ENCODE results near the gene FAM47E.
"Not testable (repeated sequence)": the region's sequence is repeated elsewhere in the genome, so short reads cannot be mapped to it uniquely, and the experiment has no call there.

FAM47E gene

DNA sequence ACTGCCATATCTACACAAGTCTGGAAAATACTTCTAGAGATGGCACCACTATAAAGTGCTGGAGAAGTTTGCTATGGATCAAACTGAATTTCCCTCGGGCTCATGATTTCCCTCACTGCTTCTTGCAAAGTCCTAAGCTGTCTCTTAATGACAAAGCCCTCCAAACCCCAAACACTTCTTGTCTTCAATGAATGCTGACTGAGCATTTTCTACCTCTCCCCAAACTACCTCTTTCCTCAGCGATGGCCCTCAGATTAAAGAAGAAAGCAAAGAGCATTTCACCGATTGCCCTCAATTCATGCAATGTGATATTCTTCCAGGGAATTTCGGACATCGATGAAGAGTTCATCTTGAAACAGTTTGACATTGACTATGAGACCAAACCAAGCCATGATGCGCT lies 19.7 kb downstream of the FAM47E start:
- DNase-seq, result no peak

GRCh38 chr4:76272073-76272472 lies 20.6 kb downstream of the FAM47E start:
- no peak for DNase-seq

DNA sequence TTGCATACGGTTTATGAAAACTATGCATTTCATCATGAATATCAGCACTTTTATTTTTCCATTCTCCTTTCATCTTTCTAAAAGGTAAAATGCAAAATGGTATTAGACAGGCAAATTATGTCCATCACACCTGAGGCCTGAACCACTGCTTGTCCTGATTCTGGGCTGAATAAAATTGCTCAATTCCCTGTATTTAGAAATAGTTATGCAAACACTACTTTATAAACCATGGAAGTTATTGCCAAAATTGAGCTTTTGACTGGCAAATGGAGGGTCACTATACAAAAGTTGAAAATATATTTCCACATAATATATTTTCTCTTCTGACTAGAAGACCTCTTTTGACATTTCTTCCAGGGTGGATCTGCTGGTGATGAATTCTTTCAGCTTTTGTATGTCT lies 21.1 kb downstream of the FAM47E start:
- no peak for DNase-seq

- no peak for DNase-seq
These were observed 21.5 kb downstream of the FAM47E start for GRCh38 chr4:76272999-76273398.

GRCh38 chr4:76275486-76276124 lies 24.1 kb downstream of the FAM47E start:
- no peak for DNase-seq

DNA sequence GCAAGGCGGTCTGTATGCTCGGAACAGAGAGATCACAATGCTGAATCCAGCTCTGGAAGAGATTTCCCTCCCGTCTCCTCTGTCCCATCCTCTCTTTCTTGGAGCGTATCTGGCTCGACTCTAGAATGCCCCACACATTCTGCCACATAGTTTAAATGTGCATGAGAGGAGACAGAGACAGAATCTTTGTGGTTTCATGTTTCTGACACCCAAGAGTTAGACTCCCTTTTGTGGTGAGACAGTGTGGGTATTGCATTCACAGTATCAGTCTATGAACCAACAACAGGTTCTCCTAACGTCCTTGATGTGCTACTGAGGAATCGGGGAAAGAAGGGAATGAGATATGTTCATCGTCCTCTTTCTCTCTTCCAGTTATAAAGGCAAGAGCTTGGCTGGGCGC lies 25.3 kb downstream of the FAM47E start:
- DNase-seq, result no peak

- no peak for DNase-seq
These were observed 26.1 kb downstream of the FAM47E start for GRCh38 chr4:76277667-76278066.

- DNase-seq, result no peak
These were observed 27.1 kb downstream of the FAM47E start for GRCh38 chr4:76278583-76278982.

- no peak for DNase-seq
These were observed 27.9 kb downstream of the FAM47E start for GRCh38 chr4:76279462-76279861.

DNA sequence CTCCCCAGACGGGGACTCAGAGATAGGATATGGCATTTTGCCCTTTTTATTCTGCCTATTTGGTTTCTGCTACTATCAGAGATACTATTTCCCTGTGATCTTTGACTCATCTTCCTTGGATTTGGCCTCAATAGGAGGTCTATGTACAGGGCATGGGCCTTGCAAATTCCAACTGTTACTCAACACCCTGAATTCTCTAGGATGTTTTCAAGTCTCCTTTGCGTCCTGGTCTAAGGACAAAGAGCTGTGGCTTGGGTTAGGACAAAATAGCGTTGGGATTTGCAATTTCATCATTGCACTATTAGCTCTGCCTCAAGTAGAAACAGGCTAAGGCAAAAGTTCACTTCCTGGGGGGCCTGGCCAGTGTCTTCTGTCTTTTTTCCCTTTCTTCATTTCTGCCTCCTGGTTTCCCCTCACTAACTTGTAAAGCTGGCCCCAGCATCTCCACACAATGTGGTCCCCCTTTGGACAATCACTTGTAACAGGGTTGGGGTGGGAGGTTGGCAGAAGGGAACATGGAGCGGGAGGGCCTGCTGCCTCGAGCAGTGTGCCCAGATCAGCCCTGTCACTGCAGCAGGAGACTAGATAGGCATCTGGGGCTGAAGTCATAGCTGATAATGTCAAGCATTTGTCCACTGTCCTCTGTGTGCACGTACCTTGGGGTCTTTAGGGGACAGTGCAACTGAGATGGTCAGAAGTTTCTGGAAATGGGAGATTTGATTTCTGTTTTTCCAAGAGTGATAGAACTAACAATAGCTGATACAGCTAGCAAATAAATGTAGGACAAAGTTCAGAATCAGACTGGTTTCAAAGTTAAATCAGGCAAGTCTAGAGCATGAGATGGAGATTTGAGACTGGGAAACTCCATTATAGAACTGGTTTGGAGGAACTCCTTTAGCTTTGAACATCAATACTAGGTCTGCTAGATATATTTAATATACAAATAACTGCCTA lies 29.2 kb downstream of the FAM47E start:
- DNase-seq, result no peak

- DNase-seq, result not testable (repeated sequence)
These were observed 30.1 kb downstream of the FAM47E start for GRCh38 chr4:76281594-76281993.

DNA sequence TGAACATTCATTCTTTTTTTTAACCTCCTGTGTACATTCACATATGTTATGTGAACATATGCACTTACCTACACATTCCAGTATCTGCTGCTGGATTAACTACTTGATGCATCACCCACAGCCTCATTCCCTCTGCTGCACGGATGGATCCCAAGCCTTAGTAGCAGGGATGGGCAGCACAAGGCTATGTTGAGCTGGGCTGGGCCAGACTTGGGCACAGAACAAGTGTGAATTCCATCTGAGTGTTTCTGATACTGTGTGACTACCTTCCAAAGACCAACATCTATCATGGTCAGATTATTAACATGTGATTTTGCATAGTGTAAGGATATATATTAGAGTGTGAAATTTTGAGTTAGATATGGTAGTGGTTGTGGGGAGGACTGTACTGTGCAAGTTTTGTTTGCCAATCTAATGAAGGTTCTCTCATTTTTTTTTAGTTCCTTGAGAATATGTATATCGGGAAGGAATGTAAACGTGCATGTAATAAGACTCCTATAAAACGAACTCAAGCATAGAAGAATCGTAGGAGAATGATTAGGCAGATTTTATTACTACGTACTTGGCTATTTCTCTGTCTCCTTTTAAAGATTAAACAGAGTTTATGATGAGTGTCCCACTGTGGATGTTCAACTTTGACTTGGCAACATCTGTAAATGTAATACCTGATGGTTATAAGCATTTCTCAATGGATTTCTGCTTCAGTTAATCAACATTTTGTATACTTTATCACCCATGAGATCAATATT lies 31.6 kb downstream of the FAM47E start:
- DNase-seq, result no peak

DNA sequence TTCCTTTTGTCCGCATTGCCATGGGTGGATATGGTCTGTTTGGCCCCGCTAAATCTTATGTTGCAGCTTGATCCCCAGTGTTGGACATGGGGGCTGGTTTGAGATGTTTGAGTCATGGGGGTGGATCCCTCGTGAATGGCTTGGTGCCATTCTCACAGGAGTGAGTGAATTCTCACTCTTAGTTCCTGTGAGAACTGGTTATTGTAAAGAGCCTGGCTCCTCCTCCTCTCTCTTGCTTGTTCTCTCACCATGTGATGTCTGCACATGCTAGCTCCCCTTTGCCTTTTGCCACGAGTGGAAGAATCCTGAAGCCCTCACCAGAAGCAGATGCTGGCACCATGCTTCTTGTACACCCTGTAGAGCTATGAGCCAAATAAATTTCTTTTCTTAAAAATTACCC lies 32.4 kb downstream of the FAM47E start:
- no peak for DNase-seq

DNA sequence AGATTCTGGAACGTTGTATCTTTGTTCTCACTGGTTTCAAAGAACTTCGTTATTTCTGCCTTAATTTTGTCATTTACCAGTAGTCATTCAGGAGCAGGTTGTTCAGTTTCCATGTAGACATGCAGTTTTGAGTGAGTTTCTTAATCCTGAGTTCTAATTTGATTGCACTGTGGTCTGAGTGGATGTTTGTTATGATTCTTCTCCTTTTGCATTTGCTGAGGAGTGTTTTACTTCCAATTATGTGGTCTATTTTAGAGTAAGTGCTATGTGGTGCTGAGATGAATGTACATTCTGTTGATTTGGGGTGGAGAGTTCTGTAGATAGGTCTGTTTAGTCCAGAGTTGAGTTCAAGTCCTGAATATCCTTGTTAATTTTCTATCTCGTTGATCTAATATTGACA lies 36.3 kb downstream of the FAM47E start:
- not testable (repeated sequence) for DNase-seq

DNA sequence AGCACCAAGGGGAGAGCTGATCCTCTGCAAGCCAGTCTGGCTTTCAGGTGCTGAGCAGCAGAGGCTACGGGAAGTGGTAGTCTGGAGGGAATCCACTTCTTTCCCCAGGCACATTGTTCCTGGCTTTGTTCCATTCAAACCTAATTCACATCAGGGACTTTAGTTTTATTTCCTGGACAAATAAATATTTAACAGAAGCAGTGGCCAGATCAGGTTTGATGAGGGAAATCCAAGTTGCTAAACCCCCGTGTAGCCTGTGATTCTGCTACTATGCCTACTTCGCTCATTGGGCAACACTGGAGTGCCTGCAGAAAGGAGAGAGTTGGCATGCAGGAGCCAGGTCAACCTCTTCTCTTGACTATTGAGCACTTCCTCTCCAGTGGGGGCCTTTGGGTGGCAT lies 41.2 kb downstream of the FAM47E start:
- DNase-seq, result no peak

DNA sequence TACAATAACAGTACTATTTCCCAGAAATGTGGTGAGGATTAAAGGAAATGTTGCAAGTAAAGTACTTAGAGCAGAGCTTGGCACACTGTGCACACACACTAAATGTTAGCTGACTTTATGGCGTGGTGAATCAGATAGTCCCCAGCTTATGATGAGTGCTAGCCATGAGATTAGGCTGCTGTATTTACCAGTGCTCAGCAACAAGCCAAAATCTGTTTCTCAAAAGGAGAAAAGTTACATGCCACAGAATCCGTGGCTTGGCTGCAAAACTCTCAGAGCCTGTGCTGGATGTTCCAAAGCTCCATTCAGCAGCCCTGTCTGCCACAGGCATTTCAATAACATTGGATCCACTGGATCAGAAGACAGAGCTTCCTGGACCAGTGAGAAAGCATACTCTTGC lies 42.3 kb downstream of the FAM47E start:
- no peak for DNase-seq

- no peak for DNase-seq
These were observed 44.8 kb downstream of the FAM47E start for GRCh38 chr4:76296286-76296820.

DNA sequence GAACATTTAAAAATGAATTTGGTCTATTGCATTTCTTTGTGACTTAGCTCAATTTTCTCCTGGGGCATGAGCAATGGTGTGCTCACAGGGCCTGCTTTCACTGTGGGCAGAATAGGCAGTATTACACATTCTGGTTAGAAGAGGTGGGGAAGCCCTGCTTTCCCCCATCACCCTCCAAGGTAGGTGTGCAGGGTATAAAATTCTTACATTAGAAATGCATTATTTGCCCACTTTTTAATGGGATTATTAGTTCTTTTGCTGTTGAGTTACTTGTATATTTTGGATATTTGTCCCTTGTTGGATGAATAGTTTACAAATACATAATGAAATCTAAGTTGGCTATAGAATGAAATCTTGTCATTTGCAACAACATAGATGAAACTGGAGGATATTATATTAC lies 46.7 kb downstream of the FAM47E start:
- no peak for DNase-seq

DNA sequence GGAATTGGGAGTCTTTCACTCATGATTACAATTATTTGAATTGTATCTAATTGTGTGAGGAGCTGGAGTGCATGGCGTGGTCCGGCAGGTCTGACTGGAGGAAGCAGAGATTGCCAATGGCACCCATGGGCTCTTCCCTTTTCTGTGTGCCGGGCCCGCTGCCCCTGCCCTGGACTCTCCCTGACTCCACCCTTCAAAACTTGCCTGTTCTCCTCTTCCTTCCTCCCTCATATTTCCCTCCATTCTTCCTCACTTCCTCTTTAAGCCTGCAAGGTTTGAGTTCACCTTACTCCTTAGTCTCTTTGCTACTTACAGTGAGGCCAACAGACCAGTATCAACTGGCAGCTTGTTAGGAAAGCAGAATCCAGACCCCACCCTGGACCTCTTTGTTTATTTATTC lies 48.5 kb downstream of the FAM47E start:
- no peak for DNase-seq

- DNase-seq, result peak in 1 of 2 donors; percentile 68
These were observed 49.7 kb downstream of the FAM47E start for GRCh38 chr4:76301068-76301774.

DNA sequence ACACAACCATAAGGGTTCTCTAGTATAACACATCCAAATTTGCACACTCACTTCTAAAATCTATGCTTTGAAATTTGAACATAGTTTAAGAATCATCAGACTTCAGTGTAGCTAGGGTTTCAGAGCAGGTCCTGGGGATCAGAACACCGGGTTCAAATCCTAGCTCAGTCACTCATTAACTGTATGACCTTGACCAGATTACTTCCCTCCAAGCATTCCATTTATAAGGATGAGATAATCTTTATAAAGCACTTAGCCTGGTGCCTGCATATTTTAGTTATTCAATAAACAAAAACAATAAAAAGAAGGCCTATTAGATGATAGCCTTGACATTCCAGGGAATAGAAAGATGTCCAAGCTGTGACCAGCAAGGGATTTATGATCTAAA lies 50.2 kb downstream of the FAM47E start:
- DNase-seq, result no peak

- DNase-seq, result no peak
These were observed 51.4 kb downstream of the FAM47E start for GRCh38 chr4:76302826-76303438.
